Measurements from ENCODE around the gene CAPN10.

CAPN10 gene

GRCh38 chr2:240596080-240596460, 9.5 kb downstream of the CAPN10 start:
- Histone ChIP-seq H3K9me3 (ENCODE audit: control insufficient read depth, low read depth, low read length) (no peaks in the 10 kb centered on the region), H3K4me3 (ENCODE audit: low read length) (no peak overlapping the region), H3K9ac (ENCODE audit: low read length) (no peak overlapping the region), H3K36me3 (ENCODE audit: control insufficient read depth, low read depth, low read length) (peaks cover 4% of the 10 kb centered on the region), H3K4me1 (ENCODE audit: control insufficient read depth, low read depth, low read length) (no peaks in the 10 kb centered on the region), H3K27me3 (ENCODE audit: control insufficient read depth, insufficient read depth, low read length) (no peaks in the 10 kb centered on the region), H3K27ac (ENCODE audit: low read length) (no peak overlapping the region)

- Histone ChIP-seq H3K4me3 (ENCODE audit: low read length) (no peak overlapping the region), H3K36me3 (ENCODE audit: control insufficient read depth, low read depth, low read length) (peaks cover 4% of the 10 kb centered on the region), H3K27ac (ENCODE audit: low read length) (no peak overlapping the region), H3K9ac (ENCODE audit: low read length) (no peak overlapping the region), H3K9me3 (ENCODE audit: control insufficient read depth, low read depth, low read length) (no peaks in the 10 kb centered on the region), H3K27me3 (ENCODE audit: control insufficient read depth, insufficient read depth, low read length) (no peaks in the 10 kb centered on the region), H3K4me1 (ENCODE audit: control insufficient read depth, low read depth, low read length) (no peaks in the 10 kb centered on the region)
Observed at GRCh38 chr2:240596491-240596931, 10.0 kb downstream of the CAPN10 start.

DNA sequence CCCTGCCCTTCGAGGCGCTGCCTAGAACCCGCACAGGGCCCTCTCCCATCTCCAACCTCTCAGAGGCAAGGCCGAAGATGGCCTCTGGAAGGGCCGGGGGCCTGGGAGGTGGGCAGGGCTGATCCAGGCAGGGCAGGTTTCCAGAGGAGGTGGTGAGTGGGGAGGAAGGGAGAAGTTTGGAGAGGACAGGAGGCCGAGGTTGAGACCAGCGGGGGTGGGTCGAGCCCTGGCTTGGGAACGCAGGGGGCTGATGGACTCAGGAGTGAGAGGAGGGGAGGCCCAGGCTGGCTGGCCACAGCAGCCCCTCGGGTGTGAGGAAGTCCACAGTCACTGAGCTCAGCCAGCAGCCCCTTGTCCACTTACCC, 10.5 kb downstream of the CAPN10 start:
- no peak overlapping the region for H3K27ac ChIP-seq (ENCODE audit: low read length)
- H3K36me3 ChIP-seq (ENCODE audit: control insufficient read depth, low read depth, low read length): peaks cover 4% of the 10 kb centered on the region
- H3K27me3 ChIP-seq (ENCODE audit: control insufficient read depth, insufficient read depth, low read length): no peaks in the 10 kb centered on the region
- H3K9ac ChIP-seq (ENCODE audit: low read length): no peak overlapping the region
- no peaks in the 10 kb centered on the region for H3K4me1 ChIP-seq (ENCODE audit: control insufficient read depth, low read depth, low read length)
- H3K9me3 ChIP-seq (ENCODE audit: control insufficient read depth, low read depth, low read length): no peaks in the 10 kb centered on the region
- no peak overlapping the region for H3K4me3 ChIP-seq (ENCODE audit: low read length)

DNA sequence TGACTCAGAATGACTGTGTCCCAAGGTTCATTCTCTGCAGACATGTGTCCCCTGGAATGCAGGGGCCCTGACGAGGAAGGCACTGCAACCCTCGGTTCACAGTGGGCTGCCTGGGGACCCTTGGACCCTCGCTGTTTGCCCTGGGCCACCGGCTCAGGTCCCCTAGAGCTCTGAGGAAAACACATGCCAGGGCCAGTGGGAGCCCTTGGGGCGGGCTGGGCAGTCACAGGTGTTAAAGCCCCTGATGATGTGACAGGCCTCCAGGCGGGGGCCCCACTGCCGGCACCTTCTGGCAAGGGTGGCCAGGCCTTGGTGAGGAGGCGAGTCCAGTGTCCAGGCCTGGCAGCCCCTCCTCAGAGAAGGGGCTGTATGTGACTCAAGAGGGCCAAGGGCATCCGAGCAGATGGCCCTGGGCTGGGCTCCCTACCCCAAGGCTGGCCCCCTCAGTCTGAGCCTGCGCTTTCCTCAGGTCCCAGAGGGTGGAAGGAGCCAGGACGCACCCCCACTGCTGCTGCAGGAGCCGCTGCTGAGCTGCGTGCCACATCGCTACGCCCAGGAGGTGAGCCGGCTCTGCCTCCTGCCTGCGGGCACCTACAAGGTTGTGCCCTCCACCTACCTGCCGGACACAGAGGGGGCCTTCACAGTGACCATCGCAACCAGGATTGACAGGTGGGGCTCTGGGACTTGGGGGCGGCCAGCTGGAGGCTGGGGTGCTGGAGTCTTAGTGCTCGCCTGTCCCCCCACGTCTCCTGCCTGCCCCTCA, 11.1 kb downstream of the CAPN10 start:
- Histone ChIP-seq H3K4me1 (ENCODE audit: control insufficient read depth, low read depth, low read length) (no peaks in the 10 kb centered on the region), H3K36me3 (ENCODE audit: control insufficient read depth, low read depth, low read length) (peaks cover 4% of the 10 kb centered on the region), H3K27me3 (ENCODE audit: control insufficient read depth, insufficient read depth, low read length) (no peaks in the 10 kb centered on the region), H3K27ac (ENCODE audit: low read length) (no peak overlapping the region), H3K4me3 (ENCODE audit: low read length) (no peak overlapping the region), H3K9me3 (ENCODE audit: control insufficient read depth, low read depth, low read length) (no peaks in the 10 kb centered on the region), H3K9ac (ENCODE audit: low read length) (no peak overlapping the region)

- H3K9ac ChIP-seq (ENCODE audit: low read length): no peak overlapping the region
- H3K36me3 ChIP-seq (ENCODE audit: control insufficient read depth, low read depth, low read length): peaks cover 4% of the 10 kb centered on the region
- no peaks in the 10 kb centered on the region for H3K9me3 ChIP-seq (ENCODE audit: control insufficient read depth, low read depth, low read length)
- H3K4me1 ChIP-seq (ENCODE audit: control insufficient read depth, low read depth, low read length): no peaks in the 10 kb centered on the region
- no peaks in the 10 kb centered on the region for H3K27me3 ChIP-seq (ENCODE audit: control insufficient read depth, insufficient read depth, low read length)
- no peak overlapping the region for H3K4me3 ChIP-seq (ENCODE audit: low read length)
- no peak overlapping the region for H3K27ac ChIP-seq (ENCODE audit: low read length)
Observed at GRCh38 chr2:240598311-240598911, 11.9 kb downstream of the CAPN10 start.

GRCh38 chr2:240599141-240599583, 12.6 kb downstream of the CAPN10 start:
- Histone ChIP-seq H3K9me3 (ENCODE audit: control insufficient read depth, low read depth, low read length) (no peaks in the 10 kb centered on the region), H3K36me3 (ENCODE audit: control insufficient read depth, low read depth, low read length) (peaks cover 4% of the 10 kb centered on the region), H3K4me3 (ENCODE audit: low read length) (no peak overlapping the region), H3K27ac (ENCODE audit: low read length) (no peak overlapping the region), H3K4me1 (ENCODE audit: control insufficient read depth, low read depth, low read length) (no peaks in the 10 kb centered on the region), H3K9ac (ENCODE audit: low read length) (no peak overlapping the region), H3K27me3 (ENCODE audit: control insufficient read depth, insufficient read depth, low read length) (no peaks in the 10 kb centered on the region)

- peaks cover 4% of the 10 kb centered on the region for H3K36me3 ChIP-seq (ENCODE audit: control insufficient read depth, low read depth, low read length)
- no peak overlapping the region for H3K4me3 ChIP-seq (ENCODE audit: low read length)
- H3K27ac ChIP-seq (ENCODE audit: low read length): no peak overlapping the region
- no peaks in the 10 kb centered on the region for H3K27me3 ChIP-seq (ENCODE audit: control insufficient read depth, insufficient read depth, low read length)
- no peak overlapping the region for H3K9ac ChIP-seq (ENCODE audit: low read length)
- H3K4me1 ChIP-seq (ENCODE audit: control insufficient read depth, low read depth, low read length): no peaks in the 10 kb centered on the region
- no peaks in the 10 kb centered on the region for H3K9me3 ChIP-seq (ENCODE audit: control insufficient read depth, low read depth, low read length)
Observed at GRCh38 chr2:240600451-240600961, 14.0 kb downstream of the CAPN10 start.

DNA sequence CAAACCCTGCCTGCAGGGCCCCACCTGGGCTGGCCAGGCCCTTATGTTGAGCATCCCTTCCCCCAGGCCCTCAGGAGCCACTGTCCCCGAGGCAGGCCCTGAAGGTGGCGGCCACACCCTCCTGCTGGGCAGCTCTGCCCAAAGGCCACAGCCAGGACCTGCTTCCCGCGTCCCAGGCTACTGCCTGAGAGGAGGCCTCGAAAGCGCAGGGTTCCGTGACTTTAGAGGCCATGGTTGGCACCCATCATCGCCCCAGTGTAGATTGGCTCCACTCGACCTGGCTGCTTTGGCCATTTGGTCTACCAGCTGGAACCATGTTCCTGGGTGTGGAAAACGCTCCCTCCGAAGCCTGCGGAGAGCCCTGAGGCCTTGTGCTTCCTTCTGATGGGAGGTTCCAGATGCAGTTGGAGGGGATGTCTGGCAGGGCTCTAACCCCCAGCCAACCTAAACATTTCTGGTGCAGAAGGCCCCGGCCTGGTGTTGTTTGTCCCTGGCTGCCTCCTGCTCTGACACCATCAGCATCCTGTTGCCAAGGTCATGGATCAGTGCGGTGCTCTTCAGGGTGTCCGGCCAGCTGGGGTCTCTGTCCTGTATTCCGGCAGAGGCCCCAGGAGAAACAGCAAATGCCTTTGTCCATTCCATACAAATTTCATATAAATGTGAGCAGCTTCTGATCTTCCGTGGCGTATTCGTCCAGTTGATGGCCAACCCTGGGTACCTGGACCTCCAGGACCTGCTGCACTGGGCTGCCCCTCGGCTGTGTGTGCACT, 14.7 kb downstream of the CAPN10 start:
- Histone ChIP-seq H3K4me1 (ENCODE audit: control insufficient read depth, low read depth, low read length) (no peaks in the 10 kb centered on the region), H3K9me3 (ENCODE audit: control insufficient read depth, low read depth, low read length) (no peaks in the 10 kb centered on the region), H3K27ac (ENCODE audit: low read length) (no peak overlapping the region), H3K27me3 (ENCODE audit: control insufficient read depth, insufficient read depth, low read length) (no peaks in the 10 kb centered on the region), H3K9ac (ENCODE audit: low read length) (no peak overlapping the region), H3K36me3 (ENCODE audit: control insufficient read depth, low read depth, low read length) (peaks cover 4% of the 10 kb centered on the region), H3K4me3 (ENCODE audit: low read length) (no peak overlapping the region)

GRCh38 chr2:240601831-240602160, 15.3 kb downstream of the CAPN10 start:
- no peaks in the 10 kb centered on the region for H3K27me3 ChIP-seq (ENCODE audit: control insufficient read depth, insufficient read depth, low read length)
- no peak overlapping the region for H3K27ac ChIP-seq (ENCODE audit: low read length)
- peaks cover 4% of the 10 kb centered on the region for H3K36me3 ChIP-seq (ENCODE audit: control insufficient read depth, low read depth, low read length)
- H3K9me3 ChIP-seq (ENCODE audit: control insufficient read depth, low read depth, low read length): no peaks in the 10 kb centered on the region
- no peak overlapping the region for H3K4me3 ChIP-seq (ENCODE audit: low read length)
- H3K9ac ChIP-seq (ENCODE audit: low read length): no peak overlapping the region
- no peaks in the 10 kb centered on the region for H3K4me1 ChIP-seq (ENCODE audit: control insufficient read depth, low read depth, low read length)

GRCh38 chr2:240602266-240603050, 15.9 kb downstream of the CAPN10 start:
- Histone ChIP-seq H3K4me3 (ENCODE audit: low read length) (no peak overlapping the region), H3K9ac (ENCODE audit: low read length) (no peak overlapping the region), H3K9me3 (ENCODE audit: control insufficient read depth, low read depth, low read length) (no peaks in the 10 kb centered on the region), H3K27me3 (ENCODE audit: control insufficient read depth, insufficient read depth, low read length) (no peaks in the 10 kb centered on the region), H3K27ac (ENCODE audit: low read length) (no peak overlapping the region), H3K4me1 (ENCODE audit: control insufficient read depth, low read depth, low read length) (no peaks in the 10 kb centered on the region), H3K36me3 (ENCODE audit: control insufficient read depth, low read depth, low read length) (peaks cover 4% of the 10 kb centered on the region)

All from iPS-18a (cell line).